ENCODE data around the gene PVALEF. TPM values are rescaled to one million over a fixed set of nuclear protein-coding genes. Genes with fewer than 3 reads are reported as not detected.

The PVALEF gene
- polyA plus RNA-seq, 4 donors: 0.31 TPM; not detected in 3

GRCh38 chr17:81160747-81161453 lies 4.4 kb upstream of the PVALEF start:
- Histone ChIP-seq H3K4me1 (ENCODE audit: control insufficient read depth in 3 of 3, insufficient read depth in 2 of 3, low read depth in 1 of 3, low read length in 2 of 3) (peaks cover 0 to 20% (median 0%) of the 10 kb centered on the region in 3 donors), H3K9me3 (ENCODE audit: control insufficient read depth in 2 of 2, insufficient read depth in 1 of 2, low read depth in 1 of 2, low read length in 1 of 2) (no peaks in the 10 kb centered on the region), H3K27me3 (ENCODE audit: control insufficient read depth in 3 of 3, insufficient read depth in 3 of 3, low read length in 3 of 3) (no peaks in the 10 kb centered on the region), H3K27ac (ENCODE audit: low read depth in 1 of 3, low read length in 2 of 3) (no peak overlapping the region), H3K36me3 (ENCODE audit: control insufficient read depth in 3 of 3, insufficient read depth in 2 of 3, low read depth in 1 of 3, low read length in 3 of 3) (peaks cover 0 to 55% (median 0%) of the 10 kb centered on the region in 3 donors), H3K4me3 (ENCODE audit: low read depth in 1 of 3, low read length in 3 of 3) (no peak overlapping the region)
- DNase-seq (no peak), FAIRE-seq (no peak)
- WGBS, 3 donors: 68 to 74% (median 70%) methylated on average over 28 to 32 of the region's 32 CpGs

- FAIRE-seq: no peak
- H3K27ac ChIP-seq (ENCODE audit: low read depth in 1 of 3, low read length in 2 of 3): no peak overlapping the region
- no peak for DNase-seq
- peaks cover 0 to 21% (median 0%) of the 10 kb centered on the region in 3 donors for H3K4me1 ChIP-seq (ENCODE audit: control insufficient read depth in 3 of 3, insufficient read depth in 2 of 3, low read depth in 1 of 3, low read length in 2 of 3)
- H3K4me3 ChIP-seq (ENCODE audit: low read depth in 1 of 3, low read length in 3 of 3): no peak overlapping the region
- WGBS, 3 donors: 91 to 94% (median 93%) methylated on average over 14 to 15 of the region's 15 CpGs
- no peaks in the 10 kb centered on the region for H3K27me3 ChIP-seq (ENCODE audit: control insufficient read depth in 3 of 3, insufficient read depth in 3 of 3, low read length in 3 of 3)
- peaks cover 0 to 55% (median 0%) of the 10 kb centered on the region in 3 donors for H3K36me3 ChIP-seq (ENCODE audit: control insufficient read depth in 3 of 3, insufficient read depth in 2 of 3, low read depth in 1 of 3, low read length in 3 of 3)
- no peaks in the 10 kb centered on the region for H3K9me3 ChIP-seq (ENCODE audit: control insufficient read depth in 2 of 2, insufficient read depth in 1 of 2, low read depth in 1 of 2, low read length in 1 of 2)
Observed at GRCh38 chr17:81161536-81161935, 3.8 kb upstream of the PVALEF start.

- FAIRE-seq (no peak), DNase-seq (no peak)
- 80 to 86% (median 82%) methylated on average over 12 to 16 of the region's 16 CpGs for WGBS, 3 donors
- no peak overlapping the region for H3K27ac ChIP-seq (ENCODE audit: low read depth in 1 of 3, low read length in 2 of 3)
- no peaks in the 10 kb centered on the region for H3K9me3 ChIP-seq (ENCODE audit: control insufficient read depth in 2 of 2, insufficient read depth in 1 of 2, low read depth in 1 of 2, low read length in 1 of 2)
- no peak overlapping the region for H3K4me3 ChIP-seq (ENCODE audit: low read depth in 1 of 3, low read length in 3 of 3)
- no peaks in the 10 kb centered on the region for H3K27me3 ChIP-seq (ENCODE audit: control insufficient read depth in 3 of 3, insufficient read depth in 3 of 3, low read length in 3 of 3)
- H3K36me3 ChIP-seq (ENCODE audit: control insufficient read depth in 3 of 3, insufficient read depth in 2 of 3, low read depth in 1 of 3, low read length in 3 of 3): peaks cover 0 to 55% (median 0%) of the 10 kb centered on the region in 3 donors
- peaks cover 0 to 25% (median 0%) of the 10 kb centered on the region in 3 donors for H3K4me1 ChIP-seq (ENCODE audit: control insufficient read depth in 3 of 3, insufficient read depth in 2 of 3, low read depth in 1 of 3, low read length in 2 of 3)
Observed at GRCh38 chr17:81161972-81162371, 3.3 kb upstream of the PVALEF start.

GRCh38 chr17:81162491-81162890 lies 2.8 kb upstream of the PVALEF start:
- DNase-seq: no peak
- Histone ChIP-seq H3K36me3 (ENCODE audit: control insufficient read depth in 3 of 3, insufficient read depth in 2 of 3, low read depth in 1 of 3, low read length in 3 of 3) (peaks cover 0 to 58% (median 0%) of the 10 kb centered on the region in 3 donors), H3K4me3 (ENCODE audit: low read depth in 1 of 3, low read length in 3 of 3) (no peak overlapping the region), H3K4me1 (ENCODE audit: control insufficient read depth in 3 of 3, insufficient read depth in 2 of 3, low read depth in 1 of 3, low read length in 2 of 3) (peaks cover 0 to 31% (median 0%) of the 10 kb centered on the region in 3 donors), H3K9me3 (ENCODE audit: control insufficient read depth in 2 of 2, insufficient read depth in 1 of 2, low read depth in 1 of 2, low read length in 1 of 2) (no peaks in the 10 kb centered on the region), H3K27ac (ENCODE audit: low read depth in 1 of 3, low read length in 2 of 3) (no peak overlapping the region), H3K27me3 (ENCODE audit: control insufficient read depth in 3 of 3, insufficient read depth in 3 of 3, low read length in 3 of 3) (no peaks in the 10 kb centered on the region)
- whole genome bisulfite sequencing, 3 donors: 70 to 88% (median 71%) methylated on average over 10 to 11 of the region's 11 CpGs
- no peak for FAIRE-seq

- FAIRE-seq (no peak), DNase-seq (no peak)
- H3K27me3 ChIP-seq (ENCODE audit: control insufficient read depth in 3 of 3, insufficient read depth in 3 of 3, low read length in 3 of 3): no peaks in the 10 kb centered on the region
- peaks cover 0 to 37% (median 0%) of the 10 kb centered on the region in 3 donors for H3K4me1 ChIP-seq (ENCODE audit: control insufficient read depth in 3 of 3, insufficient read depth in 2 of 3, low read depth in 1 of 3, low read length in 2 of 3)
- H3K4me3 ChIP-seq (ENCODE audit: low read depth in 1 of 3, low read length in 3 of 3): no peak overlapping the region
- no peak overlapping the region for H3K27ac ChIP-seq (ENCODE audit: low read depth in 1 of 3, low read length in 2 of 3)
- H3K36me3 ChIP-seq (ENCODE audit: control insufficient read depth in 3 of 3, insufficient read depth in 2 of 3, low read depth in 1 of 3, low read length in 3 of 3): peaks cover 0 to 59% (median 0%) of the 10 kb centered on the region in 3 donors
- WGBS, 3 donors: 85 to 91% (median 86%) methylated on average over 19 of the region's 19 CpGs
- H3K9me3 ChIP-seq (ENCODE audit: control insufficient read depth in 2 of 2, insufficient read depth in 1 of 2, low read depth in 1 of 2, low read length in 1 of 2): no peaks in the 10 kb centered on the region
Observed at GRCh38 chr17:81163051-81163695, 2.1 kb upstream of the PVALEF start.

GRCh38 chr17:81163703-81164370 lies 1.5 kb upstream of the PVALEF start:
- Histone ChIP-seq H3K4me3 (ENCODE audit: low read depth in 1 of 3, low read length in 3 of 3) (peak overlapping the region in 1 of 3 donors; percentile 60), H3K27ac (ENCODE audit: low read depth in 1 of 3, low read length in 2 of 3) (no peak overlapping the region), H3K36me3 (ENCODE audit: control insufficient read depth in 3 of 3, insufficient read depth in 2 of 3, low read depth in 1 of 3, low read length in 3 of 3) (peaks cover 0 to 57% (median 0%) of the 10 kb centered on the region in 3 donors), H3K27me3 (ENCODE audit: control insufficient read depth in 3 of 3, insufficient read depth in 3 of 3, low read length in 3 of 3) (no peaks in the 10 kb centered on the region), H3K9me3 (ENCODE audit: control insufficient read depth in 2 of 2, insufficient read depth in 1 of 2, low read depth in 1 of 2, low read length in 1 of 2) (no peaks in the 10 kb centered on the region), H3K4me1 (ENCODE audit: control insufficient read depth in 3 of 3, insufficient read depth in 2 of 3, low read depth in 1 of 3, low read length in 2 of 3) (peaks cover 0 to 39% (median 0%) of the 10 kb centered on the region in 3 donors)
- FAIRE-seq (no peak), DNase-seq (no peak)
- WGBS, 3 donors: 80 to 90% (median 90%) methylated on average over 15 of the region's 15 CpGs

GRCh38 chr17:81164371-81165245 lies 699 bp upstream of the PVALEF start:
- Histone ChIP-seq H3K4me3 (ENCODE audit: low read depth in 1 of 3, low read length in 3 of 3) (peak overlapping the region in 1 of 3 donors; percentile 60), H3K4me1 (ENCODE audit: control insufficient read depth in 3 of 3, insufficient read depth in 2 of 3, low read depth in 1 of 3, low read length in 2 of 3) (peaks cover 0 to 39% (median 0%) of the 10 kb centered on the region in 3 donors), H3K27ac (ENCODE audit: low read depth in 1 of 3, low read length in 2 of 3) (peak overlapping the region in 1 of 3 donors; percentile 95), H3K27me3 (ENCODE audit: control insufficient read depth in 3 of 3, insufficient read depth in 3 of 3, low read length in 3 of 3) (no peaks in the 10 kb centered on the region), H3K9me3 (ENCODE audit: control insufficient read depth in 2 of 2, insufficient read depth in 1 of 2, low read depth in 1 of 2, low read length in 1 of 2) (no peaks in the 10 kb centered on the region), H3K36me3 (ENCODE audit: control insufficient read depth in 3 of 3, insufficient read depth in 2 of 3, low read depth in 1 of 3, low read length in 3 of 3) (peaks cover 0 to 60% (median 0%) of the 10 kb centered on the region in 3 donors)
- WGBS, 3 donors: 40 to 58% (median 53%) methylated on average over 19 of the region's 19 CpGs
- FAIRE-seq (no peak), DNase-seq (peak in 1 of 2 donors; percentile 66)
